Nephron (organoid): Measurements from ENCODE around the gene CALCR.
"Not testable (repeated sequence)": the region's sequence is repeated elsewhere in the genome, so short reads cannot be mapped to it uniquely, and the experiment has no call there.

Experiments
- H3K27ac Mint-ChIP-seq, 3 experiments: 2 replicates each; pipeline ENCODE4 v1.8.0; 2020; ENCODE audit warnings: mixed read lengths in 3 of 3, mild to moderate bottlenecking in 2 of 3, moderate library complexity in 1 of 3
- H3K27me3 Mint-ChIP-seq: 2 replicates; pipeline ENCODE4 v1.8.0; 2021; ENCODE audit warnings: low read depth, mild to moderate bottlenecking, moderate library complexity, mixed read lengths
- H3K36me3 Mint-ChIP-seq: 2 replicates; pipeline ENCODE4 v1.8.0; 2020; ENCODE audit warnings: low read depth, mixed read lengths
- H3K4me1 Mint-ChIP-seq: 2 replicates; pipeline ENCODE4 v1.8.0; 2020; ENCODE audit warnings: mixed read lengths
- H3K4me3 Mint-ChIP-seq, 3 experiments: 2 replicates each; pipeline ENCODE4 v1.8.0; 2020; ENCODE audit warnings: mild to moderate bottlenecking in 3 of 3, mixed read lengths in 3 of 3, moderate library complexity in 2 of 3
- H3K9me3 Mint-ChIP-seq: 2 replicates; pipeline ENCODE4 v1.8.0; 2020; ENCODE audit warnings: mixed read lengths
- CTCF ChIP-seq, 3 experiments: fragments of 200-600 bp; sonication (generic); IDR thresholded peaks; one replicate each; pipeline ENCODE4 v1.5.0; 2021; ENCODE audit warnings: antibody characterized with exemption in 3 of 3; ENCODE audit not compliant: unreplicated experiment in 3 of 3

Gene CALCR

GRCh38 chr7:93601363-93601762, 26.8 kb upstream of the CALCR start:
- Mint-ChIP-seq H3K9me3 (no peaks in the 10 kb centered on the region), H3K36me3 (no peaks in the 10 kb centered on the region), H3K4me1 (no peaks in the 10 kb centered on the region), H3K4me3 (no peak overlapping the region), H3K27me3 (no peaks in the 10 kb centered on the region), H3K27ac (no peak overlapping the region)
- TF ChIP-seq CTCF (IDR thresholded peaks at IDR 0.05; ENCODE audit: unreplicated experiment in 3 of 3), result no peak

- peaks cover 4% of the 10 kb centered on the region for H3K27me3 Mint-ChIP-seq
- H3K4me1 Mint-ChIP-seq, result no peaks in the 10 kb centered on the region
- no peak for TF ChIP-seq CTCF (IDR thresholded peaks at IDR 0.05; ENCODE audit: unreplicated experiment in 3 of 3)
- H3K36me3 Mint-ChIP-seq, result peaks cover 3% of the 10 kb centered on the region
- H3K9me3 Mint-ChIP-seq, result peaks cover 6% of the 10 kb centered on the region
- H3K4me3 Mint-ChIP-seq, result no peak overlapping the region
- H3K27ac Mint-ChIP-seq, result no peak overlapping the region
Observed at GRCh38 chr7:93594250-93594649, 19.7 kb upstream of the CALCR start.

- Mint-ChIP-seq H3K4me1 (no peaks in the 10 kb centered on the region), H3K27ac (no peak overlapping the region), H3K36me3 (peaks cover 3% of the 10 kb centered on the region), H3K27me3 (peaks cover 4% of the 10 kb centered on the region), H3K4me3 (no peak overlapping the region), H3K9me3 (peaks cover 9% of the 10 kb centered on the region)
- TF ChIP-seq CTCF (IDR thresholded peaks at IDR 0.05; ENCODE audit: unreplicated experiment in 3 of 3), result no peak
Observed at GRCh38 chr7:93592588-93593266, 18.2 kb upstream of the CALCR start.

- not testable (repeated sequence) for H3K4me3 Mint-ChIP-seq, H3K36me3 Mint-ChIP-seq, H3K4me1 Mint-ChIP-seq, H3K27me3 Mint-ChIP-seq, H3K27ac Mint-ChIP-seq
- H3K9me3 Mint-ChIP-seq, result peaks cover 11% of the 10 kb centered on the region
Observed at GRCh38 chr7:93591224-93592050, 16.9 kb upstream of the CALCR start.

- not testable (repeated sequence) for H3K27me3 Mint-ChIP-seq, H3K4me3 Mint-ChIP-seq, H3K4me1 Mint-ChIP-seq, H3K36me3 Mint-ChIP-seq, H3K27ac Mint-ChIP-seq
- H3K9me3 Mint-ChIP-seq, result peaks cover 16% of the 10 kb centered on the region
Observed at GRCh38 chr7:93586479-93586865, 11.9 kb upstream of the CALCR start.

GRCh38 chr7:93585694-93586478, 11.4 kb upstream of the CALCR start:
- H3K9me3 Mint-ChIP-seq, result peaks cover 16% of the 10 kb centered on the region
- H3K36me3 Mint-ChIP-seq, H3K27me3 Mint-ChIP-seq, H3K4me3 Mint-ChIP-seq, H3K4me1 Mint-ChIP-seq, H3K27ac Mint-ChIP-seq: not testable (repeated sequence)

GRCh38 chr7:93579431-93579830, 4.9 kb upstream of the CALCR start:
- H3K9me3 Mint-ChIP-seq, result peaks cover 5% of the 10 kb centered on the region
- no peak overlapping the region for H3K27ac Mint-ChIP-seq
- no peak for TF ChIP-seq CTCF (IDR thresholded peaks at IDR 0.05; ENCODE audit: unreplicated experiment in 3 of 3)
- no peaks in the 10 kb centered on the region for H3K36me3 Mint-ChIP-seq
- peaks cover 9% of the 10 kb centered on the region for H3K4me1 Mint-ChIP-seq
- no peak overlapping the region for H3K4me3 Mint-ChIP-seq
- peaks cover 42% of the 10 kb centered on the region for H3K27me3 Mint-ChIP-seq
